Measurements from ENCODE around the gene ENKUR. TPM values are rescaled to one million over a fixed set of nuclear protein-coding genes. Genes with fewer than 3 reads are reported as not detected.

ENKUR gene
- total RNA-seq, 1 donor from 2014 or later = 6.5 TPM

DNA sequence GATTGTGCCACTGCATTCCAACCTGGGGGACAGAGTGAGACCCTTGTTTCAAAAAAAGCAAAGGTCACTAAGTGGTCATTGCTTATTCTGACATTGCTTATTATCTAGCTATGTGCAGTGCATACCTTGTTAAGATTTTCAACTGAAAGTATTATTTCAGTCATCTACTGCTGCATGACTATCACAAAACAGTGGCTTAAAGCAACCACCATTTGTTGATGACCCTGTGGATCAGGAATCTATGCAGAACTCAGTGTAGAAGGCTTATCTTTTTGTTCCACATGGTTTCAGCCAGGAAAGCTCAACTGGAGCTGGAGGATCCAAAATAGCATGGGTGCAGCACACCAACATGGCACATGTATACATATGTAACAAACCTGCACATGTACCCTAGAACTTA lies 23.6 kb upstream of the ENKUR start:
- no peaks in the 10 kb centered on the region for H3K9me3 ChIP-seq
- no peak for TF ChIP-seq CTCF (IDR thresholded peaks at IDR 0.05)
- no peaks in the 10 kb centered on the region for H3K27me3 ChIP-seq (ENCODE audit: low read depth)
- intact Hi-C loops (cut with DNase I) = no loop called here
- no peaks in the 10 kb centered on the region for H3K36me3 ChIP-seq
- DNase-seq (no peak), ATAC-seq (no peak)
- no peaks in the 10 kb centered on the region for H3K4me1 ChIP-seq
- no peak overlapping the region for H3K4me3 ChIP-seq
- no peak overlapping the region for H3K27ac ChIP-seq

- Histone ChIP-seq H3K9me3 (no peaks in the 10 kb centered on the region), H3K27me3 (ENCODE audit: low read depth) (no peaks in the 10 kb centered on the region), H3K4me3 (no peak overlapping the region), H3K36me3 (no peaks in the 10 kb centered on the region), H3K4me1 (no peaks in the 10 kb centered on the region), H3K27ac (no peak overlapping the region)
- ATAC-seq = no peak
- DNase-seq = no peak
- TF ChIP-seq CTCF (IDR thresholded peaks at IDR 0.05) = no peak
- intact Hi-C loops (cut with DNase I) = no loop called here
Observed at GRCh38 chr10:25038325-25038724, 22.4 kb upstream of the ENKUR start.

- Histone ChIP-seq H3K4me3 (no peak overlapping the region), H3K4me1 (no peaks in the 10 kb centered on the region), H3K27ac (no peak overlapping the region), H3K36me3 (no peaks in the 10 kb centered on the region), H3K27me3 (ENCODE audit: low read depth) (no peaks in the 10 kb centered on the region), H3K9me3 (no peaks in the 10 kb centered on the region)
- intact Hi-C loops (cut with DNase I) = no loop called here
- ATAC-seq = no peak
- DNase-seq = no peak
- TF ChIP-seq CTCF (IDR thresholded peaks at IDR 0.05) = no peak
Observed at GRCh38 chr10:25036381-25036780, 20.4 kb upstream of the ENKUR start.

DNA sequence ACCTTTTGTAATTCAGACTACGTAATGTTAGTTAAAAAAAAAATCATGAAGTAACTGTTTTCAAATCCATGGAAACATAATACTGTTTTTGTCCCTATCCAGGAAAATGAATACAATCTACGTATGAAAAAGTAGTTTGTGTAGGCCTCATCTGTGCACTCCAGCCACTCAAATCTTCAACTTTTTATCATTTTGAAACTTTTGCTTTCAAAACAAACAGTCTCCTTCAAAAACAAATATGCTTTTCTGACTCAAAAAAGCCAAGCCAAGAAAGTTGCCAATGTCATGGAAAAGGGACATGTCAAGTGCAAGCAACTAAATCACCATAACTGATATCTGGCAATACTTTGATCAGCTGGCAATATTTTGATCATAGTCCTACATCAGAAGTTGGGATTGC lies 13.6 kb upstream of the ENKUR start:
- no peaks in the 10 kb centered on the region for H3K9me3 ChIP-seq
- peaks cover 4% of the 10 kb centered on the region for H3K4me1 ChIP-seq
- H3K27me3 ChIP-seq (ENCODE audit: low read depth) = no peaks in the 10 kb centered on the region
- DNase-seq (no peak), ATAC-seq (no peak)
- no peaks in the 10 kb centered on the region for H3K36me3 ChIP-seq
- no peak overlapping the region for H3K4me3 ChIP-seq
- no peak for TF ChIP-seq CTCF (IDR thresholded peaks at IDR 0.05)
- no peak overlapping the region for H3K27ac ChIP-seq
- intact Hi-C loops (cut with DNase I) = no loop called here

DNA sequence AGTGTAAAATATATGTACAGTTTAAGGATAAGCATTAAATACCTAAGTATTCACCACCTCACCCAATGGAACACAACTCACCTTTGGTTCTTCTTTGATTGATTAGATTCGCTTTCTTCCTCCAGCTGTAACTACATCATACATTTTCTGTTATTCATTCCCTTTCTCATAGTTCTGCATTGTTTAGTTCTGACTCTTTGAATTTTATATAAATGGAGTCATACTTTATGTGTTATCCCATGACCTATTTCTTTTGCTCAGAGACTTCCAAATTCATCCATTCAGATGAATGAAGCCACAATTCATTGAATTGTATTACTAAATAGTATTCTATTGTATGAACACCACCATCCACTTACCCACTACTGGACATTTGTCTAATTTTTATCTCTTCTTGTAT lies 12.8 kb upstream of the ENKUR start:
- no peak for ATAC-seq
- Histone ChIP-seq H3K4me1 (peaks cover 4% of the 10 kb centered on the region), H3K27ac (no peak overlapping the region), H3K4me3 (no peak overlapping the region), H3K27me3 (ENCODE audit: low read depth) (no peaks in the 10 kb centered on the region), H3K36me3 (no peaks in the 10 kb centered on the region), H3K9me3 (no peaks in the 10 kb centered on the region)
- TF ChIP-seq CTCF (IDR thresholded peaks at IDR 0.05) = no peak
- intact Hi-C loops (cut with DNase I) = no loop called here
- DNase-seq = no peak

DNA sequence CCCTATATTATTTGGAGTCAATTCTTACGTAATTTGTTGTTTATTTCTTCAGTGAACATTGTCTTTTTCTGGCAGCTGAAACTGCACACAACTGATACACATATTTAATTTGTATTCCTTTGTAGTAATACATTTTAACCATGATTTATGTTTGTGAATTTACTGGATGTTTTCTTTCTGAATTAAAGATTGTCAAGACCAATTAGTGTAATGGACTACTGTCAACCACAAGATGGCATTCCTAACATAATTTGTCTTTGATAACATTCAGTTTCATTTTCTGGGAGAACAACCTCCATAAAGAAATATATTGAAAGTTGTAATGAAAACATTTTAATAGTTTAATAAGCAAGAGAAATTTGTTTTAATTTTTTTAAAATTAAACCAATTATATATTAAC lies 10.5 kb upstream of the ENKUR start:
- Histone ChIP-seq H3K4me3 (no peak overlapping the region), H3K9me3 (no peaks in the 10 kb centered on the region), H3K27ac (no peak overlapping the region), H3K4me1 (peaks cover 4% of the 10 kb centered on the region), H3K27me3 (ENCODE audit: low read depth) (no peaks in the 10 kb centered on the region), H3K36me3 (no peaks in the 10 kb centered on the region)
- ATAC-seq = no peak
- intact Hi-C loops (cut with DNase I) = no loop called here
- TF ChIP-seq CTCF (IDR thresholded peaks at IDR 0.05) = peak; percentile 21
- no peak for DNase-seq
